Measurements from ENCODE around the gene ADAMTS16.

- TF ChIP-seq GATA2 (IDR thresholded peaks at IDR 0.05; ENCODE audit: low read depth, low read length) (no peak), GATA3 (IDR thresholded peaks at IDR 0.05; ENCODE audit: low read depth, low read length) (no peak)
Measured at GRCh38 chr5:5182508-5183188, 42.5 kb downstream of the ADAMTS16 start.

All from SH-SY5Y (cell line).